GM21381 (cell line): ENCODE results near the gene UROS.

ENCODE experiments used
- ATAC-seq: cut with Tn5 transposase; IDR thresholded peaks from one replicate; pipeline ENCODE4 v1.9.1; 2021; ENCODE audit warnings: mild to moderate bottlenecking, moderate library complexity; ENCODE audit not compliant: unreplicated experiment

Gene UROS

GRCh38 chr10:125822878-125823662 lies at the start of gene UROS, which contains the start of gene BCCIP:
Gene UROS, minus strand, starts transcription at chr10:125823258. Its CDS starts 6,759 bp downstream, at chr10:125816499.
Gene BCCIP, plus strand, starts transcription at chr10:125823546. Its CDS starts 12 bp downstream, at chr10:125823558.
- peak; percentile 67 for ATAC-seq

GRCh38 chr10:125871338-125871737 lies 48.3 kb upstream of the UROS start:
- no peak for ATAC-seq

GRCh38 chr10:125868372-125868975 lies 45.4 kb upstream of the UROS start:
- no peak for ATAC-seq

GRCh38 chr10:125866421-125867029 lies 43.5 kb upstream of the UROS start:
- ATAC-seq = no peak

- no peak for ATAC-seq
Observed at GRCh38 chr10:125865120-125865519, 42.1 kb upstream of the UROS start.

GRCh38 chr10:125859128-125859817 lies 36.2 kb upstream of the UROS start:
- no peak for ATAC-seq

GRCh38 chr10:125857185-125857760 lies 34.2 kb upstream of the UROS start:
- ATAC-seq = no peak

GRCh38 chr10:125852487-125852886 lies 29.4 kb upstream of the UROS start:
- ATAC-seq = no peak

- no peak for ATAC-seq
Observed at GRCh38 chr10:125850766-125851731, 28.0 kb upstream of the UROS start.

- no peak for ATAC-seq
Observed at GRCh38 chr10:125849448-125849847, 26.4 kb upstream of the UROS start.

- ATAC-seq = no peak
Observed at GRCh38 chr10:125848857-125849256, 25.8 kb upstream of the UROS start.

- ATAC-seq = no peak
Observed at GRCh38 chr10:125848371-125848770, 25.3 kb upstream of the UROS start.

- no peak for ATAC-seq
Observed at GRCh38 chr10:125846894-125847293, 23.8 kb upstream of the UROS start.

GRCh38 chr10:125845617-125846016 lies 22.6 kb upstream of the UROS start:
- ATAC-seq = no peak

GRCh38 chr10:125844751-125845221 lies 21.7 kb upstream of the UROS start:
- no peak for ATAC-seq

- no peak for ATAC-seq
Observed at GRCh38 chr10:125843603-125844329, 20.7 kb upstream of the UROS start.

GRCh38 chr10:125840955-125841354 lies 17.9 kb upstream of the UROS start:
- no peak for ATAC-seq

GRCh38 chr10:125840406-125840805 lies 17.3 kb upstream of the UROS start:
- ATAC-seq = no peak
